K562 (cell line): Measurements from ENCODE around the gene GAL3ST2. TPM values are rescaled to one million over a fixed set of nuclear protein-coding genes. Genes with fewer than 3 reads are reported as not detected.

Experiments used
- ATAC-seq: fragments of 200-7000 bp; cut with Tn5 transposase; 3 replicates; pipeline ENCODE4 v1.9.1; 2020; ENCODE audit warnings: moderate library complexity
- BruUV-seq: library from RNA; stranded (reverse); fragments of 400-500 nt; replicated peaks from 2 replicates; lab custom pipeline; 2021; lab: Mats Ljungman, UMichigan
- CTCF ChIA-PET: fragments of 300-600 bp; formaldehyde crosslinking; extraction: SDS; loops from one replicate; lab custom pipeline; 2021; ENCODE audit warnings: low intra/inter-chr PET ratio; lab: Yijun Ruan, JAX
- POLR2A ChIA-PET: fragments of 300-600, 350-650 bp; sonication (Branson Sonifier 250); formaldehyde crosslinking; extraction: SDS; loops from one replicate; lab custom pipeline; 2021; ENCODE audit warnings: antibody characterized with exemption, inconsistent platforms; lab: Yijun Ruan, JAX
- DNase-seq, 4 experiments: peaks; one replicate each; pipeline versions ENCODE4 v3.0.0 to v3.0.0-alpha.2; 2011 to 2018; ENCODE audit warnings: low spot score in 3 of 4, mixed read lengths in 3 of 4; ENCODE audit errors: extremely low read depth in 1 of 4
- FAIRE-seq: peaks from 2 replicates; lab custom pipeline; 2011; peaks lifted over from hg19 to GRCh38; lab: Jason Lieb, UNC
- H2AFZ ChIP-seq: 2 replicates; pipeline ENCODE4 v1.6.0; 2011; ENCODE audit warnings: low read depth, low read length, control low read depth, inconsistent platforms
- H3K27ac ChIP-seq: fragments of 200-600 bp; 3 replicates; pipeline ENCODE4 v1.8.0; 2011; ENCODE audit warnings: low read depth, mild to moderate bottlenecking, control low read depth, inconsistent platforms, low read length, moderate library complexity, mixed read lengths; ENCODE audit errors: extremely low read depth
- H3K27me3 ChIP-seq, 2 experiments: fragments of 300-600 bp in 1 of 2; 2 replicates in 1 of 2; 3 replicates in 1 of 2; pipeline versions ENCODE4 v1.6.0 to v1.8.0; 2011; ENCODE audit warnings: inconsistent platforms in 2 of 2, low read length in 2 of 2, mild to moderate bottlenecking in 1 of 2, mixed read lengths in 1 of 2, moderate library complexity in 1 of 2; ENCODE audit not compliant: control insufficient read depth in 2 of 2, insufficient read depth in 2 of 2
- H3K36me3 ChIP-seq: fragments of 300-600 bp; 3 replicates; pipeline ENCODE4 v1.8.0; 2011; ENCODE audit warnings: mild to moderate bottlenecking, low read length, inconsistent platforms; ENCODE audit not compliant: control insufficient read depth, insufficient read depth
- H3K4me1 ChIP-seq, 2 experiments: fragments of 200-600 bp in 1 of 2; replicated peaks in 1 of 2; 2 replicates in 1 of 2; 3 replicates in 1 of 2; pipeline versions ENCODE4 v1.5.1 to v1.8.0; 2011; ENCODE audit warnings: inconsistent platforms in 2 of 2, low read length in 2 of 2, mild to moderate bottlenecking in 1 of 2, mixed read lengths in 1 of 2, moderate library complexity in 1 of 2; ENCODE audit not compliant: control insufficient read depth in 2 of 2, insufficient read depth in 2 of 2
- H3K4me2 ChIP-seq: 2 replicates; pipeline ENCODE4 v1.6.1; 2011; ENCODE audit warnings: low read length, control low read depth, inconsistent platforms, mixed read lengths; ENCODE audit not compliant: insufficient read depth
- H3K4me3 ChIP-seq: fragments of 200-600 bp; sonication (generic), shearing (Covaris generic); 2 replicates; pipeline ENCODE4 v1.5.1; 2016; ENCODE audit warnings: control low read depth, inconsistent platforms
- H3K79me2 ChIP-seq: fragments of 200-600 bp; 3 replicates; pipeline ENCODE4 v1.8.0; 2011; ENCODE audit warnings: low read length, inconsistent platforms; ENCODE audit not compliant: control insufficient read depth, insufficient read depth
- H3K9ac ChIP-seq, 2 experiments: 2 replicates each; pipeline versions ENCODE4 v1.6.0 to v1.6.1; 2011; ENCODE audit warnings: low read depth in 2 of 2, low read length in 2 of 2, control low read depth in 1 of 2, inconsistent platforms in 1 of 2, mild to moderate bottlenecking in 1 of 2, mixed read lengths in 1 of 2; ENCODE audit not compliant: insufficient read depth in 1 of 2
- H3K9me1 ChIP-seq: one replicate; pipeline ENCODE4 v1.6.0; 2011; ENCODE audit warnings: inconsistent platforms, mild to moderate bottlenecking, low read length, moderate library complexity; ENCODE audit not compliant: control insufficient read depth, insufficient read depth
- H3K9me3 ChIP-seq: replicated peaks from 2 replicates; pipeline ENCODE4 v1.5.1; 2011; ENCODE audit warnings: low read depth, low read length, inconsistent platforms; ENCODE audit not compliant: control insufficient read depth, insufficient read depth
- H4K20me1 ChIP-seq: replicated peaks from 2 replicates; pipeline ENCODE4 v1.6.1; 2011; ENCODE audit warnings: low read length, inconsistent platforms, mixed read lengths; ENCODE audit not compliant: control insufficient read depth, insufficient read depth
- ASH1L ChIP-seq: fragments of 450-650 bp; IDR thresholded peaks from 2 replicates; pipeline ENCODE4 v1.6.1; 2018; ENCODE audit warnings: borderline replicate concordance, mild to moderate bottlenecking, low read depth; ENCODE audit not compliant: partially characterized antibody
- SUPT5H ChIP-seq: fragments of 450-650 bp; IDR thresholded peaks from 2 replicates; pipeline ENCODE4 v1.6.1; 2016
- TSC22D4 ChIP-seq: fragments of 450-650 bp; IDR thresholded peaks from 2 replicates; pipeline ENCODE4 v1.6.1; 2016; ENCODE audit warnings: missing genetic modification characterization, missing biosample characterization, control low read depth
- ZEB2 ChIP-seq: fragments of 450-650 bp; IDR thresholded peaks from 2 replicates; pipeline ENCODE4 v1.6.1; 2016
- ZNF134 ChIP-seq: fragments of 250-450 bp; sonication (Bioruptor Pico); conservative IDR thresholded peaks from 2 replicates; pipeline ENCODE4 v1.4.0; 2020
- WGBS: fragments of 100-300 bp; shearing (Covaris generic); methylation state at CpG from one replicate; pipeline ENCODE4 v1.1.6; 2016; ENCODE audit warnings: low coverage, mixed read lengths; ENCODE audit not compliant: insufficient coverage; ENCODE audit errors: missing lambda C conversion rate; 5-methylcytosine and 5-hydroxymethylcytosine counted together
- in situ Hi-C: fragments of 300-500 bp; cut with MboI; formaldehyde crosslinking; loops from 4 replicates; pipeline ENCODE4 v1.15.0; 2018; ENCODE audit warnings: inconsistent platforms, mixed read lengths
- intact Hi-C: fragments of 100-400 bp; cut with micrococcal nuclease; formaldehyde crosslinking; loops from 2 replicates; pipeline ENCODE4 v1.14.2; 2022
- polyA plus RNA-seq, 8 experiments: library from polyadenylated mRNA; depleted of rRNA in 4 of 8; stranded (reverse) in 5 of 8; unstranded in 3 of 8; fragments of >200 nt; fragmentation: Nextera tagmentation in 2 of 8; fragmentation: Illumina TruSeq in 1 of 8; extraction: Ambion mirVana in 2 of 8; extraction: Trizol in 1 of 8; gene quantifications; 2 replicates each; pipeline versions ENCODE4 v1.2.1 to v1.2.3, GENCODE V29; 2011 to 2014; ENCODE audit warnings: inconsistent platforms in 1 of 8, missing spikeins in 1 of 8
- total RNA-seq, 7 experiments: library from RNA; depleted of rRNA in 6 of 7; stranded (reverse); fragments of >200 nt in 6 of 7; fragmentation: Illumina TruSeq in 2 of 7; extraction: Trizol in 2 of 7; gene quantifications; 2 replicates each; pipeline versions ENCODE4 v1.2.1 to v1.2.3, GENCODE V29; 2011 to 2021; ENCODE audit warnings: low replicate concordance in 1 of 7
- TF ChIP-seq, protein P1 (sequence below): sonication (generic); formaldehyde crosslinking; IDR thresholded peaks from 2 replicates; pipeline ENCODE4 v1.8.0; 2023; ENCODE audit warnings: mild to moderate bottlenecking, missing genetic modification reagents
- TF ChIP-seq, protein P2 (sequence below): fragments of 450-650 bp; formaldehyde crosslinking; IDR thresholded peaks from 2 replicates; pipeline ENCODE4 v1.4.0; 2020; ENCODE audit warnings: mild to moderate bottlenecking, mixed read lengths
- TF ChIP-seq, protein P3 (sequence below): IDR thresholded peaks from 2 replicates; pipeline ENCODE4 v1.6.1; 2012; ENCODE audit warnings: low read depth, low read length, improper control_type of control experiment, borderline replicate concordance
- TF ChIP-seq, protein P4 (sequence below), 2 experiments: IDR thresholded peaks in 1 of 2; conservative IDR thresholded peaks in 1 of 2; 2 replicates each; pipeline ENCODE4 v1.6.1; 2016; ENCODE audit warnings: low read depth in 2 of 2, mild to moderate bottlenecking in 1 of 2, missing compliant biosample characterization in 1 of 2, missing genetic modification characterization in 1 of 2, moderate library complexity in 1 of 2

The GAL3ST2 gene
- total and polyA plus RNA-seq, 9 of the 15 experiments (the other 6 are each of a cell fraction or from before 2014, with no cell fraction given): 0.42 TPM; not detected in 8

DNA sequence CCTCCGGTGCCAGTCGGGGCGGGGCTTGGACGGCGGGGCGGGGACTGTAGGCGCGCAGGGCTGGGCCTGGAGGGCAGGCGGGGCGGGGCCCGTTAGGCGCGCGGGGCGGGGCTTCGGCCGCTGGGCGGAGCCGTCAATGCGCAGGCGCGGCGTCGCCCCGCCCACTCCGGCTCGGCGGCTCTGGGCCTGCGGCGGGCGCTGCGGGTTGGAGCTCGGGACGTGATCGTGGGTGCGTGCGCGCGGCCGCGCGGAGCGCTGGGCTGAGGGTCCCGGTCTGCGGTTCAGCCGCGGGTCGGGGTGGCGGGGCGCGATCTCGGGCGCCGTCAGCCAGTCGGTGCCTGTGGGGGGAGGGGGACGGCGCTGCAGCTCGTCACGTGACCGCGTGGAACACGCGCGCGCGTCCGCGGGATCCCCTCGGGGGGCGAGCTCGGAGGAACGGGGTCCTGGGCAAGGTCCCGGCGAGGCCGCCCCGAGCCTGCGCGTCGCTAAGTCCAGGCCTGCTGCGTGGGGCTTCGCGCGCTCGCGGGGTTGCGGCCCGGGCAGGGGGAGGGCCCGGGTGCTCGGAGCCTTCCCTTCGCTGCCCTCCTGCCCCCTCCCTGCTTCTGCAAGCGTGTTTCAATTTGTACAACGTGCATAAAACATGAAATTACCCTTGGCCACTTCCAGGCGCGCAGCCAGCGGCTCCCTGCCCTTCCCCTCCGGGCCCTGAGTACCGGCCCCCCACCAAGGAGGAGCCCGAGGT is 42.0 kb upstream of the GAL3ST2 start, which contains the start of gene D2HGDH:
Gene D2HGDH, plus strand, starts transcription at position 164 of the 742 bp plus-strand sequence. CDS start 595 bp downstream, outside the sequence.
- Histone ChIP-seq H4K20me1 (0 out of 2 replicates have a peak, but pooled peaks cover 3% of the 10 kb centered on the region), H3K9me3 (no peaks in the 10 kb centered on the region), H2AFZ (peak within 1 kb of the TSS; percentile 89), H3K4me3 (peak within 1 kb of the TSS; percentile 74), H3K79me2 (peaks cover 19% of the 10 kb centered on the region), H3K4me2 (peak within 1 kb of the TSS; percentile 76), H3K27ac (peak within 1 kb of the TSS; percentile 88), H3K27me3 (no peaks in the 10 kb centered on the region), H3K36me3 (peaks cover 10% of the 10 kb centered on the region; the same call in 1 of the 3 replicates), H3K9ac (peak within 1 kb of the TSS; percentile 78 to 98), H3K9me1 (no peaks in the 10 kb centered on the region), H3K4me1 (peaks cover 4 to 48% of the 10 kb centered on the region in 2 experiments; a peak in 3 of 5 replicates)
- FAIRE-seq (no peak), ATAC-seq (peak; percentile 93), DNase-seq (peak; percentile 83 to 92 (median 90))
- BruUV-seq: TSS peak; percentile 63
- POLR2A ChIA-PET: interaction anchor here (0.6 to 1.0 kb wide), 3 partner anchors 32 to 76 kb away, joined by 3 read pairs; no protein-coding TSS in a partner anchor
- WGBS: 0% methylated on average over 3 of the region's 98 CpGs
- in situ Hi-C loops (no loop called here), intact Hi-C loops (loop anchor here (5.0 kb wide), 2 partner anchors 47 to 148 kb away; partner anchors contain the start of gene DTYMK)
- CTCF ChIA-PET: no interaction called here
- TF ChIP-seq, protein P1, sequence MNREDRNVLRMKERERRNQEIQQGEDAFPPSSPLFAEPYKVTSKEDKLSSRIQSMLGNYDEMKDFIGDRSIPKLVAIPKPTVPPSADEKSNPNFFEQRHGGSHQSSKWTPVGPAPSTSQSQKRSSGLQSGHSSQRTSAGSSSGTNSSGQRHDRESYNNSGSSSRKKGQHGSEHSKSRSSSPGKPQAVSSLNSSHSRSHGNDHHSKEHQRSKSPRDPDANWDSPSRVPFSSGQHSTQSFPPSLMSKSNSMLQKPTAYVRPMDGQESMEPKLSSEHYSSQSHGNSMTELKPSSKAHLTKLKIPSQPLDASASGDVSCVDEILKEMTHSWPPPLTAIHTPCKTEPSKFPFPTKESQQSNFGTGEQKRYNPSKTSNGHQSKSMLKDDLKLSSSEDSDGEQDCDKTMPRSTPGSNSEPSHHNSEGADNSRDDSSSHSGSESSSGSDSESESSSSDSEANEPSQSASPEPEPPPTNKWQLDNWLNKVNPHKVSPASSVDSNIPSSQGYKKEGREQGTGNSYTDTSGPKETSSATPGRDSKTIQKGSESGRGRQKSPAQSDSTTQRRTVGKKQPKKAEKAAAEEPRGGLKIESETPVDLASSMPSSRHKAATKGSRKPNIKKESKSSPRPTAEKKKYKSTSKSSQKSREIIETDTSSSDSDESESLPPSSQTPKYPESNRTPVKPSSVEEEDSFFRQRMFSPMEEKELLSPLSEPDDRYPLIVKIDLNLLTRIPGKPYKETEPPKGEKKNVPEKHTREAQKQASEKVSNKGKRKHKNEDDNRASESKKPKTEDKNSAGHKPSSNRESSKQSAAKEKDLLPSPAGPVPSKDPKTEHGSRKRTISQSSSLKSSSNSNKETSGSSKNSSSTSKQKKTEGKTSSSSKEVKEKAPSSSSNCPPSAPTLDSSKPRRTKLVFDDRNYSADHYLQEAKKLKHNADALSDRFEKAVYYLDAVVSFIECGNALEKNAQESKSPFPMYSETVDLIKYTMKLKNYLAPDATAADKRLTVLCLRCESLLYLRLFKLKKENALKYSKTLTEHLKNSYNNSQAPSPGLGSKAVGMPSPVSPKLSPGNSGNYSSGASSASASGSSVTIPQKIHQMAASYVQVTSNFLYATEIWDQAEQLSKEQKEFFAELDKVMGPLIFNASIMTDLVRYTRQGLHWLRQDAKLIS (CRISPR knock-in tag): no peak
- TF ChIP-seq TSC22D4 (no peak), ASH1L (no peak), ZNF134 (CRISPR knock-in tag) (no peak), ZEB2 (no peak), SUPT5H (no peak)
- TF ChIP-seq, protein P2, sequence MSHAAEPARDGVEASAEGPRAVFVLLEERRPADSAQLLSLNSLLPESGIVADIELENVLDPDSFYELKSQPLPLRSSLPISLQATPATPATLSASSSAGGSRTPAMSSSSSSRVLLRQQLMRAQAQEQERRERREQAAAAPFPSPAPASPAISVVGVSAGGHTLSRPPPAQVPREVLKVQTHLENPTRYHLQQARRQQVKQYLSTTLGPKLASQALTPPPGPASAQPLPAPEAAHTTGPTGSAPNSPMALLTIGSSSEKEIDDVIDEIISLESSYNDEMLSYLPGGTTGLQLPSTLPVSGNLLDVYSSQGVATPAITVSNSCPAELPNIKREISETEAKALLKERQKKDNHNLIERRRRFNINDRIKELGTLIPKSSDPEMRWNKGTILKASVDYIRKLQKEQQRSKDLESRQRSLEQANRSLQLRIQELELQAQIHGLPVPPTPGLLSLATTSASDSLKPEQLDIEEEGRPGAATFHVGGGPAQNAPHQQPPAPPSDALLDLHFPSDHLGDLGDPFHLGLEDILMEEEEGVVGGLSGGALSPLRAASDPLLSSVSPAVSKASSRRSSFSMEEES (CRISPR knock-in tag): peak; percentile 98
- TF ChIP-seq, protein P3, sequence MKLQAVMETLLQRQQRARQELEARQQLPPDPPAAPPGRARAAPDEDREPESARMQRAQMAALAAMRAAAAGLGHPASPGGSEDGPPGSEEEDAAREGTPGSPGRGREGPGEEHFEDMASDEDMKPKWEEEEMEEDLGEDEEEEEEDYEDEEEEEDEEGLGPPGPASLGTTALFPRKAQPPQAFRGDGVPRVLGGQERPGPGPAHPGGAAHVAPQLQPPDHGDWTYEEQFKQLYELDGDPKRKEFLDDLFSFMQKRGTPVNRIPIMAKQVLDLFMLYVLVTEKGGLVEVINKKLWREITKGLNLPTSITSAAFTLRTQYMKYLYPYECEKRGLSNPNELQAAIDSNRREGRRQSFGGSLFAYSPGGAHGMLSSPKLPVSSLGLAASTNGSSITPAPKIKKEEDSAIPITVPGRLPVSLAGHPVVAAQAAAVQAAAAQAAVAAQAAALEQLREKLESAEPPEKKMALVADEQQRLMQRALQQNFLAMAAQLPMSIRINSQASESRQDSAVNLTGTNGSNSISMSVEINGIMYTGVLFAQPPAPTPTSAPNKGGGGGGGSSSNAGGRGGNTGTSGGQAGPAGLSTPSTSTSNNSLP: no peak
- TF ChIP-seq, protein P4, sequence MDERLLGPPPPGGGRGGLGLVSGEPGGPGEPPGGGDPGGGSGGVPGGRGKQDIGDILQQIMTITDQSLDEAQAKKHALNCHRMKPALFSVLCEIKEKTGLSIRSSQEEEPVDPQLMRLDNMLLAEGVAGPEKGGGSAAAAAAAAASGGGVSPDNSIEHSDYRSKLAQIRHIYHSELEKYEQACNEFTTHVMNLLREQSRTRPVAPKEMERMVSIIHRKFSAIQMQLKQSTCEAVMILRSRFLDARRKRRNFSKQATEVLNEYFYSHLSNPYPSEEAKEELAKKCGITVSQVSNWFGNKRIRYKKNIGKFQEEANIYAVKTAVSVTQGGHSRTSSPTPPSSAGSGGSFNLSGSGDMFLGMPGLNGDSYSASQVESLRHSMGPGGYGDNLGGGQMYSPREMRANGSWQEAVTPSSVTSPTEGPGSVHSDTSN (CRISPR knock-in tag; IDR thresholded peaks at IDR 0.05; ENCODE audit: low read depth): no peak
- TF ChIP-seq, protein P4 (tag; conservative IDR thresholded peaks at IDR 0.05; ENCODE audit: low read depth): no peak
